Liver (tissue), 9 donors: Measurements from ENCODE around the gene LEF1. TPM values are rescaled to one million over a fixed set of nuclear protein-coding genes. Genes with fewer than 3 reads are reported as not detected.
A peak's percentile ranks its signal among the peaks of the same experiment; 100 is the strongest.

Source experiments
- DNase-seq: peaks from one replicate; pipeline ENCODE4 v3.0.0-alpha.2; 2017; ENCODE audit warnings: low spot score
- H3K27ac ChIP-seq, 2 donors: one replicate each; pipeline ENCODE4 v1.7.0; 2013; ENCODE audit warnings: inconsistent platforms in 2 of 2, low read length in 2 of 2, control low read depth in 1 of 2, low read depth in 1 of 2, mild to moderate bottlenecking in 1 of 2
- H3K27me3 ChIP-seq, 4 donors: one replicate each; pipeline versions ENCODE4 v1.6.1 to v1.7.0; 2013; ENCODE audit warnings: low read length in 3 of 4, inconsistent platforms in 1 of 4, mild to moderate bottlenecking in 1 of 4, moderate library complexity in 1 of 4; ENCODE audit not compliant: control insufficient read depth in 4 of 4, insufficient read depth in 4 of 4
- H3K36me3 ChIP-seq, 4 donors: one replicate each; pipeline versions ENCODE4 v1.6.1 to v1.7.0; 2013; ENCODE audit warnings: low read length in 3 of 4, mild to moderate bottlenecking in 3 of 4, low read depth in 1 of 4, moderate library complexity in 1 of 4; ENCODE audit not compliant: control insufficient read depth in 4 of 4, insufficient read depth in 3 of 4
- H3K4me1 ChIP-seq, 4 donors: one replicate each; pipeline versions ENCODE4 v1.6.1 to v1.7.0; 2013; ENCODE audit warnings: low read length in 3 of 4, mild to moderate bottlenecking in 3 of 4, moderate library complexity in 1 of 4; ENCODE audit not compliant: control insufficient read depth in 4 of 4, insufficient read depth in 4 of 4
- H3K4me3 ChIP-seq, 3 donors: one replicate each; pipeline versions ENCODE4 v1.6.1 to v1.7.0; 2013; ENCODE audit warnings: low read length in 3 of 3, control low read depth in 1 of 3, low read depth in 1 of 3, mild to moderate bottlenecking in 1 of 3
- H3K9ac ChIP-seq, 2 donors: one replicate each; pipeline ENCODE4 v1.7.0; 2013; ENCODE audit warnings: low read length in 2 of 2, mild to moderate bottlenecking in 2 of 2, moderate library complexity in 2 of 2, control low read depth in 1 of 2, low read depth in 1 of 2
- H3K9me3 ChIP-seq, 4 donors: one replicate each; pipeline versions ENCODE4 v1.6.1 to v1.7.0; 2013; ENCODE audit warnings: low read length in 3 of 4; ENCODE audit not compliant: control insufficient read depth in 4 of 4
- CTCF ChIP-seq: fragments of 150-350 bp; IDR thresholded peaks from 2 replicates; pipeline ENCODE4 v1.5.1; 2017; ENCODE audit warnings: improper control_type of control experiment, low read depth, low read length; ENCODE audit not compliant: missing input control
- EGR1 ChIP-seq, 2 donors: IDR thresholded peaks; 2 replicates each; pipeline ENCODE4 v1.6.1; 2016 to 2018; ENCODE audit warnings: antibody characterized with exemption in 2 of 2, low read depth in 2 of 2
- FOXA1 ChIP-seq: IDR thresholded peaks from 2 replicates; pipeline ENCODE4 v1.6.1; 2016; ENCODE audit warnings: antibody characterized with exemption
- HNF4A ChIP-seq, 2 donors: conservative IDR thresholded peaks; 2 replicates each; pipeline ENCODE4 v1.6.1; 2016; ENCODE audit warnings: antibody characterized with exemption in 2 of 2, mild to moderate bottlenecking in 2 of 2
- NR2F2 ChIP-seq: IDR thresholded peaks from 2 replicates; pipeline ENCODE4 v1.6.1; 2016; ENCODE audit warnings: antibody characterized with exemption
- RAD21 ChIP-seq, 2 donors: IDR thresholded peaks; 2 replicates each; pipeline ENCODE4 v1.6.1; 2016; ENCODE audit warnings: antibody characterized with exemption in 2 of 2, mild to moderate bottlenecking in 2 of 2
- REST ChIP-seq: IDR thresholded peaks from 2 replicates; pipeline ENCODE4 v1.6.1; 2016; ENCODE audit warnings: antibody characterized with exemption, mild to moderate bottlenecking
- RXRA ChIP-seq, 2 donors: IDR thresholded peaks; 2 replicates each; pipeline ENCODE4 v1.6.1; 2017 to 2018; ENCODE audit warnings: antibody characterized with exemption in 2 of 2, mild to moderate bottlenecking in 1 of 2
- SP1 ChIP-seq: IDR thresholded peaks from 2 replicates; pipeline ENCODE4 v1.6.1; 2018; ENCODE audit warnings: antibody characterized with exemption, mild to moderate bottlenecking
- YY1 ChIP-seq: IDR thresholded peaks from 2 replicates; pipeline ENCODE4 v1.6.1; 2016; ENCODE audit warnings: antibody characterized with exemption, mild to moderate bottlenecking
- whole genome bisulfite sequencing: extraction: QIAGEN DNeasy Blood & Tissue Kit; methylation state at CpG from one replicate; pipeline ENCODE4 v1.1.7; 2013; 5-methylcytosine and 5-hydroxymethylcytosine counted together
- polyA plus RNA-seq, 2 donors: library from polyadenylated mRNA; stranded (reverse) in 1 of 2; unstranded in 1 of 2; fragments of 200-250 nt in 1 of 2; fragments of >200 nt in 1 of 2; fragmentation: Nextera tagmentation in 1 of 2; extraction: Ambion mirVana in 1 of 2; gene quantifications; one replicate each; pipeline versions ENCODE4 v1.2.1 to v1.2.3, GENCODE V29; 2013 to 2015
- total RNA-seq, 2 donors: library from RNA; depleted of rRNA; stranded (reverse); fragments of >200 nt; gene quantifications; one replicate each; pipeline ENCODE4 v1.2.3, GENCODE V29; 2014
- TF ChIP-seq, protein P1 (sequence below): IDR thresholded peaks from 2 replicates; pipeline ENCODE4 v1.6.1; 2016; ENCODE audit warnings: antibody characterized with exemption
- donor health status: healthy.
- donor health status: healthy.
- donor health status: healthy.
- donor health status: healthy.
- donor health status: healthy.

LEF1 gene
- total and polyA plus RNA-seq, 4 donors, result 0.22 to 6.4 (median 0.46) TPM

- DNase-seq, result no peak
- Histone ChIP-seq H3K36me3 (peaks cover 7 to 72% (median 63%) of the 10 kb centered on the region in 4 donors), H3K27me3 (no peaks in the 10 kb centered on the region), H3K9me3 (no peaks in the 10 kb centered on the region), H3K9ac (no peak overlapping the region), H3K27ac (no peak overlapping the region), H3K4me3 (no peak overlapping the region), H3K4me1 (no peaks in the 10 kb centered on the region)
- WGBS, result 97% methylated on average over 4 of the region's 4 CpGs
- TF ChIP-seq HNF4A (conservative IDR thresholded peaks at IDR 0.05), result no peak
- no peak for TF ChIP-seq RXRA (IDR thresholded peaks at IDR 0.05)
- TF ChIP-seq FOXA1, result no peak
- TF ChIP-seq SP1, result no peak
These were observed 137.2 kb downstream of the LEF1 start for GRCh38 chr4:108031427-108032083.

GRCh38 chr4:108030332-108030731, 138.4 kb downstream of the LEF1 start:
- Histone ChIP-seq H3K27me3 (no peaks in the 10 kb centered on the region), H3K9ac (no peak overlapping the region), H3K36me3 (peaks cover 8 to 75% (median 61%) of the 10 kb centered on the region in 4 donors), H3K9me3 (no peaks in the 10 kb centered on the region), H3K4me1 (no peaks in the 10 kb centered on the region), H3K4me3 (no peak overlapping the region), H3K27ac (no peak overlapping the region)
- no peak for DNase-seq
- no peak for TF ChIP-seq NR2F2
- peak; percentile 19 for TF ChIP-seq CTCF
- TF ChIP-seq, protein P1, sequence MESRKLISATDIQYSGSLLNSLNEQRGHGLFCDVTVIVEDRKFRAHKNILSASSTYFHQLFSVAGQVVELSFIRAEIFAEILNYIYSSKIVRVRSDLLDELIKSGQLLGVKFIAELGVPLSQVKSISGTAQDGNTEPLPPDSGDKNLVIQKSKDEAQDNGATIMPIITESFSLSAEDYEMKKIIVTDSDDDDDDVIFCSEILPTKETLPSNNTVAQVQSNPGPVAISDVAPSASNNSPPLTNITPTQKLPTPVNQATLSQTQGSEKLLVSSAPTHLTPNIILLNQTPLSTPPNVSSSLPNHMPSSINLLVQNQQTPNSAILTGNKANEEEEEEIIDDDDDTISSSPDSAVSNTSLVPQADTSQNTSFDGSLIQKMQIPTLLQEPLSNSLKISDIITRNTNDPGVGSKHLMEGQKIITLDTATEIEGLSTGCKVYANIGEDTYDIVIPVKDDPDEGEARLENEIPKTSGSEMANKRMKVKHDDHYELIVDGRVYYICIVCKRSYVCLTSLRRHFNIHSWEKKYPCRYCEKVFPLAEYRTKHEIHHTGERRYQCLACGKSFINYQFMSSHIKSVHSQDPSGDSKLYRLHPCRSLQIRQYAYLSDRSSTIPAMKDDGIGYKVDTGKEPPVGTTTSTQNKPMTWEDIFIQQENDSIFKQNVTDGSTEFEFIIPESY, result no peak
- TF ChIP-seq REST, result no peak
- TF ChIP-seq EGR1 (IDR thresholded peaks at IDR 0.05; ENCODE audit: low read depth in 2 of 2), result no peak
- no peak for TF ChIP-seq YY1
- peak; percentile 57 to 63 for TF ChIP-seq RAD21 (IDR thresholded peaks at IDR 0.05)
- no peak for TF ChIP-seq HNF4A (conservative IDR thresholded peaks at IDR 0.05)
- 96% methylated on average over 2 of the region's 2 CpGs for WGBS
